Stimulated activated naive B cell treated with anti-CD40 and anti-IgM and Interleukin-4, amounts not matched to agents 10 μg/mL and 1 μg/mL and 100 μg/mL, for 72 hours (primary cell): ENCODE measurements around the gene NHLRC4.
A peak's percentile ranks its signal among the peaks of the same experiment; 100 is the strongest.

ENCODE experiments used
- ATAC-seq, 2 donors: fragments of 150-1000 bp; cut with Tn5 transposase; replicated peaks; 2 replicates each; pipeline ENCODE4 v1.10.0; 2021; ENCODE audit warnings: moderate library complexity in 1 of 2
- DNase-seq: peaks from one replicate; pipeline ENCODE4 v3.0.0; 2021
- H3K27ac Mint-ChIP-seq: one replicate; pipeline ENCODE4 v1.8.0; 2022; ENCODE audit warnings: mild to moderate bottlenecking, mixed read lengths
- H3K27me3 Mint-ChIP-seq, 2 donors: one replicate each; pipeline ENCODE4 v1.8.0; 2022; ENCODE audit warnings: mixed read lengths in 2 of 2
- H3K36me3 Mint-ChIP-seq, 2 donors: one replicate each; pipeline ENCODE4 v1.8.0; 2022; ENCODE audit warnings: mixed read lengths in 2 of 2, mild to moderate bottlenecking in 1 of 2
- H3K4me1 Mint-ChIP-seq, 2 donors: one replicate each; pipeline ENCODE4 v1.8.0; 2022; ENCODE audit warnings: mixed read lengths in 2 of 2, mild to moderate bottlenecking in 1 of 2
- H3K4me3 Mint-ChIP-seq, 2 donors: one replicate each; pipeline ENCODE4 v1.8.0; 2022; ENCODE audit warnings: mild to moderate bottlenecking in 2 of 2, mixed read lengths in 2 of 2, moderate library complexity in 1 of 2
- H3K9me3 Mint-ChIP-seq, 2 donors: one replicate each; pipeline ENCODE4 v1.8.0; 2022; ENCODE audit warnings: mixed read lengths in 2 of 2, mild to moderate bottlenecking in 1 of 2

Gene NHLRC4

GRCh38 chr16:586645-587590 is 20.1 kb downstream of the NHLRC4 start:
- Mint-ChIP-seq H3K27me3 (peaks cover 4 to 7% of the 10 kb centered on the region in 2 donors), H3K4me3 (peak overlapping the region; percentile 81 to 97), H3K9me3 (no peaks in the 10 kb centered on the region), H3K4me1 (peaks cover 20 to 42% of the 10 kb centered on the region in 2 donors), H3K36me3 (peaks cover 6 to 11% of the 10 kb centered on the region in 2 donors), H3K27ac (peak overlapping the region; percentile 91)
- ATAC-seq = no peak
- DNase-seq = no peak

- Mint-ChIP-seq H3K27ac (peak overlapping the region; percentile 98), H3K36me3 (peaks cover 4 to 9% of the 10 kb centered on the region in 2 donors), H3K27me3 (peaks cover 4 to 7% of the 10 kb centered on the region in 2 donors), H3K4me3 (peak overlapping the region; percentile 97), H3K9me3 (no peaks in the 10 kb centered on the region), H3K4me1 (peaks cover 28 to 58% of the 10 kb centered on the region in 2 donors)
- ATAC-seq (peak; percentile 40 to 42), DNase-seq (peak; percentile 70)
These were observed 21.8 kb downstream of the NHLRC4 start for GRCh38 chr16:588639-588888.

- H3K9me3 Mint-ChIP-seq = no peaks in the 10 kb centered on the region
- peak; percentile 95 for DNase-seq
- peak overlapping the region; percentile 97 for H3K4me3 Mint-ChIP-seq
- peaks cover 4 to 10% of the 10 kb centered on the region in 2 donors for H3K36me3 Mint-ChIP-seq
- H3K27ac Mint-ChIP-seq = peak overlapping the region; percentile 100
- H3K27me3 Mint-ChIP-seq = peaks cover 4 to 7% of the 10 kb centered on the region in 2 donors
- peaks cover 30 to 63% of the 10 kb centered on the region in 2 donors for H3K4me1 Mint-ChIP-seq
- peak; percentile 75 to 79 for ATAC-seq
These were observed 22.3 kb downstream of the NHLRC4 start for GRCh38 chr16:588889-589657.

DNA sequence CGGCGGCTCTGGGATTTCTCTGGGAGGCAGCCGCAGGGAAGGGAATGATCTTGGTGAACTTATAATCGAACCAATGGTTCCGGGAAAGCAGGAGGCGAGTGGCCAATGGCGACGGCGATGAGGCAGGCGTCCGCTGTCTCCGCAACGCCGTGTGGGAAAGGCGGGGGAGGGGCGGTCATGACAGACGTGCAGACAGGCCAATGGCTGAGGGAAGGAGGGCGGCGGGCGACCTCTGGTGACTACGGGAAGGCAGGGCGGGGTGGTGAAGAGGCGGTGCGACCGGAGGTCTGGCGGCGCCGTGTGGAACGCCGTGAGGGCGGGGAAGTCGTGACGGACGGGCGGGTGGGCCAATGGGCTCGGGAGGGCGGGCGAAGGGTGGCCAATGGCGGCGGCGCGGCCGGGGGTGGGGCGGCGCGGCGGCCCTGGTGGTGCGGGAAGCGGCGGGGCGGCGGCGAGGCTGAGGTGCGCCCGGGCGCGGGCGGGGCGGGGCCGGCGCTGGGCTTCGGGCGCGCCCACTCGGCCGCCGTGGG is 22.9 kb downstream of the NHLRC4 start, which contains the start of gene RAB40C:
Gene RAB40C, plus strand, starts transcription at position 409 of the 530 bp plus-strand sequence. CDS start 226 bp downstream, outside the sequence.
- Mint-ChIP-seq H3K27me3 (peaks cover 4 to 7% of the 10 kb centered on the region in 2 donors), H3K4me1 (peaks cover 33 to 69% of the 10 kb centered on the region in 2 donors), H3K4me3 (peak within 1 kb of the TSS; percentile 97), H3K36me3 (peaks cover 4 to 10% of the 10 kb centered on the region in 2 donors), H3K9me3 (no peaks in the 10 kb centered on the region), H3K27ac (peak within 1 kb of the TSS; percentile 100)
- ATAC-seq (peak; percentile 84 to 86), DNase-seq (peak; percentile 97)

DNA sequence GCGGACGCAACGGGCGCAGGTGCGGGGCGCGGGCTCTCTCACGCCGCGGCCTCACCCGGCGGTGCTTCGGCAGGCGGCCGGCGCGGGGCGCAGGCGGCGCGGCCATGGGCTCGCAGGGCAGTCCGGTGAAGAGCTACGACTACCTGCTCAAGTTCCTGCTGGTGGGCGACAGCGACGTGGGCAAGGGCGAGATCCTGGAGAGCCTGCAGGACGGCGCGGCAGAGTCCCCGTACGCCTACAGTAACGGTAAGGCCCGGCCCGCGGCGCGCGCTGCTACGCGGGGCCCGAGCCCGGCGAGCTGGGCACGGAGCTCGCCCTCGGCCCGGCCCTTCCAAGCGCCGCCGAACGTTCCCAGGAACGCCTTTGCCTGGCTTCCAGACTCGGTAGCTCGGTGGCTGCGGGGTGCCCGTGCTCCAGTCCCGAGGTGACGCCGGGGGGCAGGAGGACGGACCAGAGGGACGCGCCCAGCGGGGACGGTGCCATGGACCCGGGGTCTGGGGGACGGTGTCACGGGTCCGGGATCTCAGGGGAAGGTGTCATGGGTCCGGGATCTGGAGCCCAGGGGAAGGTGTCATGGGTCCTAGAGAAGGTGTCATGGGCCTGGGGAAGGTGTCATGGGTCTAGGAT is 23.5 kb downstream of the NHLRC4 start:
- no peaks in the 10 kb centered on the region for H3K9me3 Mint-ChIP-seq
- H3K36me3 Mint-ChIP-seq = peaks cover 3 to 10% of the 10 kb centered on the region in 2 donors
- peak; percentile 0 to 1 for ATAC-seq
- H3K27me3 Mint-ChIP-seq = peaks cover 4 to 6% of the 10 kb centered on the region in 2 donors
- peaks cover 32 to 68% of the 10 kb centered on the region in 2 donors for H3K4me1 Mint-ChIP-seq
- H3K4me3 Mint-ChIP-seq = peak overlapping the region; percentile 84 to 94
- peak overlapping the region; percentile 86 for H3K27ac Mint-ChIP-seq
- DNase-seq = no peak

DNA sequence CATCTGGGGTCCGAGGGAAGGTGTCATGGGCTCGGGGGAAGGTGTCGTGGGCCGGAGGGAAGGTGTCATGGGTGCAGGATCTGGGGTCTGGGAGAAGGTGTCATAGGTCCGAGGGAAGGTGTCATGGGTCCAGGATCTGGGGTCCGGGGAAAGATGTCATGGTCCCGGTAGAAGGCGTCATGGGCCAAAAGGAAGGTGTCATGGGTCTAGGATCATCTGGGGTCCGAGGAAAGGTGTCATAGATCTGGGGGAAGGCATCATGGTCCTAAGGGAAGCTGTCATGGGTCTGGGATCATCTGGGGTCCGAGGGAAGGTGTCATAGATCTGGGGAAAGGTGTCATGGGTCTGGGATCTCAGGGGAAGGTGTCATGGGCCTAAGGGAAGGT is 24.0 kb downstream of the NHLRC4 start:
- no peaks in the 10 kb centered on the region for H3K9me3 Mint-ChIP-seq
- H3K4me1 Mint-ChIP-seq = peaks cover 27 to 62% of the 10 kb centered on the region in 2 donors
- H3K27me3 Mint-ChIP-seq = peaks cover 0 to under 1% of the 10 kb centered on the region in 2 donors
- peak overlapping the region; percentile 86 for H3K27ac Mint-ChIP-seq
- H3K4me3 Mint-ChIP-seq = peak overlapping the region; percentile 84 to 94
- no peak for DNase-seq
- H3K36me3 Mint-ChIP-seq = peaks cover 2 to 11% of the 10 kb centered on the region in 2 donors
- no peak for ATAC-seq

DNA sequence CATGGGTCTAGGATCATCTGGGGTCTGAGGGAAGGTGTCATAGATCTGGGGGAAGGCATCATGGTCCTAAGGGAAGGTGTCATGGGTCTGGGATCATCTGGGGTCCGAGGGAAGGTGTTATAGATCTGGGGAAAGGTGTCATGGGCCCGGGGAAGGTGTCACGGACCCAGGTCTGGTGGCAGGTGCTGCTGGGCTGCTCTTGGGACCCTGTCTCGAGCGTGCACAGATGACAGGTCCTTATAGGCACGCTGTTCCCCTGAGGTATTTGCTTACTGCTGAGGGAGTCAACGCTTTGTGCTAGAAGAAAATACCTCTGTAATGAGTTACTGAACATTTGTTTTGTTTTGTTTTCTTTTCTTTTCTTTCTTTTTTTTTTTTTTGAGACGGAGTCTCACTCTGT is 24.4 kb downstream of the NHLRC4 start:
- H3K27me3 Mint-ChIP-seq = no peaks in the 10 kb centered on the region
- H3K4me1 Mint-ChIP-seq = peaks cover 30 to 61% of the 10 kb centered on the region in 2 donors
- peak overlapping the region; percentile 86 for H3K27ac Mint-ChIP-seq
- H3K9me3 Mint-ChIP-seq = no peaks in the 10 kb centered on the region
- peak overlapping the region; percentile 84 to 94 for H3K4me3 Mint-ChIP-seq
- H3K36me3 Mint-ChIP-seq = peaks cover 6 to 15% of the 10 kb centered on the region in 2 donors
- ATAC-seq (no peak), DNase-seq (no peak)

DNA sequence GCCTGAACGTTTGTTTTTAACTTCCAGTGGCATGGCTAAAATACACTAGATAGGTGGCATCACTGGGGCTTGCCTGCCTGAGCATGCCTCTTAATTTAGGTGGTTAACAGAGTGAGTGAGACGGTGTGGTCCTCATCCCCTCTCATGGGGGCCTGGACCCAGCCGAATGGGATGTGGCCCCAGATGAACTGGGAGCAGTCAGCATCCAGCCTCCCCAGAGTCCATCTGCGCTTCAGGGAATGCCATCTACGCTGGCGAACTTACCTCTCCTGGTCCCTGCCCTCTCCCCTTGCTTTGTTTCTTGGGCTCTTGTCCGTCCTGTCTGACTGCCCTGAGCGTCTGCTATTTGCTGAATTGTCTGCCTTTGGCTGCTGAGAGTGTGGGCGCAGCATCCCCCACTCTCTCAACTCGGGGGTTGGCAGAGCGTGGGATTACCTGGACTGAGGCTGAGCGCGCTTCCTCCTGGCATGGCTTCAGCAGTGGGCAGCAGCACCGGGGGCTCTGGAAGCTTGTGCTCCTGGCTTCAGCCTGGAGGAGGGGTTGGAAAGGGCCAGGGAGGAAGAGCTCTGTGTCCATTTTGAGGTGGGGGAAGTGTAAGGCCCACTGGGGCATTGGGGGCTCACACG is 25.2 kb downstream of the NHLRC4 start:
- peaks cover 30 to 68% of the 10 kb centered on the region in 2 donors for H3K4me1 Mint-ChIP-seq
- no peak overlapping the region for H3K27ac Mint-ChIP-seq

GRCh38 chr16:592518-593306 is 25.9 kb downstream of the NHLRC4 start:
- Mint-ChIP-seq H3K4me1 (peaks cover 27 to 61% of the 10 kb centered on the region in 2 donors), H3K27ac (no peak overlapping the region), H3K27me3 (no peaks in the 10 kb centered on the region), H3K9me3 (no peaks in the 10 kb centered on the region), H3K4me3 (no peak overlapping the region), H3K36me3 (peaks cover 14 to 23% of the 10 kb centered on the region in 2 donors)
- DNase-seq (no peak), ATAC-seq (no peak)

More for the DNA sequence above, 25.2 kb downstream of the NHLRC4 start:
- no peak for ATAC-seq
- Mint-ChIP-seq H3K36me3 (peaks cover 13 to 21% of the 10 kb centered on the region in 2 donors), H3K9me3 (no peaks in the 10 kb centered on the region), H3K4me3 (peak overlapping the region in 1 of 2 donors; percentile 39), H3K27me3 (no peaks in the 10 kb centered on the region)
- DNase-seq = no peak

- no peaks in the 10 kb centered on the region for H3K27me3 Mint-ChIP-seq
- ATAC-seq = no peak
- peak overlapping the region; percentile 6 for H3K27ac Mint-ChIP-seq
- no peak overlapping the region for H3K4me3 Mint-ChIP-seq
- H3K9me3 Mint-ChIP-seq = no peaks in the 10 kb centered on the region
- no peak for DNase-seq
- H3K36me3 Mint-ChIP-seq = peaks cover 14 to 19% of the 10 kb centered on the region in 2 donors
- peaks cover 27 to 54% of the 10 kb centered on the region in 2 donors for H3K4me1 Mint-ChIP-seq
These were observed 26.6 kb downstream of the NHLRC4 start for GRCh38 chr16:593406-593805.

DNA sequence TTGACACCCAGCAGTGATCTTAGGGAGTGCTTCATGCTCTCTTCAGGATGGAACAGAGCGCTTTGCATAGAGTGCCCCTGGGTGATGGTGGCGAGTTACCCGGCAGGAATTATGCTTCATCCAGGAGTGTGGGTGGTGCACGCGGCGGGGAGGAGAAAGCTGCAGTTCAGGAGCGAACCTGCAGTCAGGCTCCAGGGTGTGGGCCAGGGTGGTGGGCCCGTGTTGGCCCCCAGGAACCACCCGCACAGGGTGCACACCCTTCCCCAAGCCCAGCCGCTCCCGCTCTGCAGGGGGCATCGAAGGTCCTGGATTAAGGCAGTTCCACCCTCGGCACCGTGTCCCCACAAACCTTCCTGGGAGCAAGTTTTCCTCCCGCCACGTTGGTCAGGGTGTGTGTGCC is 27.0 kb downstream of the NHLRC4 start:
- Mint-ChIP-seq H3K9me3 (no peaks in the 10 kb centered on the region), H3K27me3 (no peaks in the 10 kb centered on the region), H3K4me3 (no peak overlapping the region), H3K36me3 (peaks cover 12 to 21% of the 10 kb centered on the region in 2 donors), H3K4me1 (peaks cover 27 to 50% of the 10 kb centered on the region in 2 donors), H3K27ac (peak overlapping the region; percentile 6)
- DNase-seq (no peak), ATAC-seq (no peak)

- Mint-ChIP-seq H3K4me1 (peaks cover 27 to 50% of the 10 kb centered on the region in 2 donors), H3K27me3 (no peaks in the 10 kb centered on the region), H3K36me3 (peaks cover 14 to 25% of the 10 kb centered on the region in 2 donors), H3K9me3 (no peaks in the 10 kb centered on the region), H3K27ac (peak overlapping the region; percentile 56), H3K4me3 (no peak overlapping the region)
- no peak for ATAC-seq
- no peak for DNase-seq
These were observed 28.3 kb downstream of the NHLRC4 start for GRCh38 chr16:595094-595528.
